ENCODE measurements around the gene SUCO.
"Not testable (repeated sequence)": the region's sequence is repeated elsewhere in the genome, so short reads cannot be mapped to it uniquely, and the experiment has no call there.

SUCO gene

GRCh38 chr1:172612478-172612877 is 79.5 kb downstream of the SUCO start:
- DNase-seq (ENCODE audit: low read depth) = no peak

GRCh38 chr1:172613294-172613693 is 80.3 kb downstream of the SUCO start:
- DNase-seq (ENCODE audit: low read depth) = no peak

- DNase-seq (ENCODE audit: low read depth) = no peak
Observed at GRCh38 chr1:172616195-172616594, 83.2 kb downstream of the SUCO start.

- no peak for DNase-seq (ENCODE audit: low read depth)
Observed at GRCh38 chr1:172616636-172617035, 83.7 kb downstream of the SUCO start.

GRCh38 chr1:172620603-172621002 is 87.7 kb downstream of the SUCO start:
- not testable (repeated sequence) for DNase-seq (ENCODE audit: low read depth)

GRCh38 chr1:172622541-172622940 is 89.6 kb downstream of the SUCO start:
- no peak for DNase-seq (ENCODE audit: low read depth)

GRCh38 chr1:172623748-172624147 is 90.8 kb downstream of the SUCO start:
- DNase-seq (ENCODE audit: low read depth) = no peak

- no peak for DNase-seq (ENCODE audit: low read depth)
Observed at GRCh38 chr1:172626845-172627244, 93.9 kb downstream of the SUCO start.

- no peak for DNase-seq (ENCODE audit: low read depth)
Observed at GRCh38 chr1:172627702-172628101, 94.8 kb downstream of the SUCO start.

GRCh38 chr1:172628401-172628800 is 95.5 kb downstream of the SUCO start:
- DNase-seq (ENCODE audit: low read depth) = no peak

GRCh38 chr1:172629170-172629569 is 96.2 kb downstream of the SUCO start:
- DNase-seq (ENCODE audit: low read depth) = no peak

GRCh38 chr1:172629638-172630037 is 96.7 kb downstream of the SUCO start:
- DNase-seq (ENCODE audit: low read depth) = no peak

GRCh38 chr1:172630056-172630818 is 97.3 kb downstream of the SUCO start:
- DNase-seq (ENCODE audit: low read depth) = no peak

- no peak for DNase-seq (ENCODE audit: low read depth)
Observed at GRCh38 chr1:172630868-172631267, 97.9 kb downstream of the SUCO start.

GRCh38 chr1:172637522-172637921 is 104.6 kb downstream of the SUCO start:
- DNase-seq (ENCODE audit: low read depth) = no peak

- no peak for DNase-seq (ENCODE audit: low read depth)
Observed at GRCh38 chr1:172638249-172638648, 105.3 kb downstream of the SUCO start.

- peak; percentile 68 for DNase-seq (ENCODE audit: low read depth)
Observed at GRCh38 chr1:172638885-172639831, 106.2 kb downstream of the SUCO start.

- DNase-seq (ENCODE audit: low read depth) = no peak
Observed at GRCh38 chr1:172640111-172640510, 107.2 kb downstream of the SUCO start.

GRCh38 chr1:172641492-172641891 is 108.5 kb downstream of the SUCO start:
- DNase-seq (ENCODE audit: low read depth) = no peak

GRCh38 chr1:172642970-172643369 is 110.0 kb downstream of the SUCO start:
- DNase-seq (ENCODE audit: low read depth) = no peak

GRCh38 chr1:172646653-172647052 is 113.7 kb downstream of the SUCO start:
- DNase-seq (ENCODE audit: low read depth) = no peak

- no peak for DNase-seq (ENCODE audit: low read depth)
Observed at GRCh38 chr1:172647110-172647564, 114.2 kb downstream of the SUCO start.

GRCh38 chr1:172647987-172648386 is 115.0 kb downstream of the SUCO start:
- no peak for DNase-seq (ENCODE audit: low read depth)

All from activated T-helper 9 cell treated with anti-CD3 and anti-CD28 coated beads, Interleukin-2, amount 50 U/mL, for 16 hours (primary cell).